Measurements from ENCODE around the gene ANXA2R. TPM values are rescaled to one million over a fixed set of nuclear protein-coding genes. Genes with fewer than 3 reads are reported as not detected.

The ANXA2R gene
- total and polyA plus RNA-seq, 2 donors (not counting 1 experiment from before 2014, with no cell fraction given): 19.3 to 50.4 TPM

DNA sequence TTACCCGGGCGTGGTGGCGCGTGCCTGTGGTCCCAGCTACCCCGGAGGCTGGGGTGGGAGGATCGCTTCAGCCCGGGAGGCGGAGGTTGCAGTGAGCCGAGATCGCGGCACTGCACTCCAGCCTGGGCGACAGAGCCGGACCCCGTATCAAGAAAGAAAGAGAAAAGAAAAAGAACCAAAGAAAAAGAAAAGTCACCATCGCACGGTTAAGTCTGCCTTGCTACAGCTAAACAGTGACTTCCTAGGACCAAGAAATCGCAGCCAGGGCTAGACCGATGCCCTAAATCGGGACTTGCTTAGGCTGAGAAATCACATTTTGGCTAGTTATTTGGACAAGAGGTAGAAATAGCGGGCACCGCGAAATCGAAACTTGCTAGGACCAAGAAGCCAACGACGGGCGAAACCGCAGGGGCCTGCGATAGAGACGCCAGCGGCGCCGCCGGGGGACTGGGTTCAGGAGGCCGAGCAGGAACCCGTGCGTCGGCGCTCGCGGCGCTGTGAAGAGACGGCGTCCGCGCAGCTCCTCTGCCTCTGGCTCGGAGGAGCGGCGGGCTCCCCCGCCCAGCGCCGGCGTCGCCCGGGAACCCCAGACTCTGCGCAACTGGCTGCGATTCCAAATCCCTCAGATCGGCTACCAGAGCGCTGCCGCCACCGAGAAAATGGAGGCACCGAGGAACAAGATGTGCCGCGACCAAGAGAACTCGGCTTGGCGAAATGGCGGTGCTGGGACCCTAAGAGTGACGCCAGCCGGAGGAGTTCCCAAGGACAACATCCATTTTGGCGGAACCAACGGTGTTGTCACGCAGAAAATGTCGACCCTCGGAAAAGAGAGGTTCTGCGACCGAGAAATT, 26.1 kb upstream of the ANXA2R start:
- Histone ChIP-seq H3K4me3 (ENCODE audit: control extremely low read depth in 1 of 5, extremely low read depth in 1 of 5, insufficient read depth in 1 of 5, low read depth in 2 of 5, low read length in 4 of 5) (peak overlapping the region; percentile 87 to 100 (median 90)), H2AFZ (ENCODE audit: insufficient read depth, low read depth, low read length, poor library complexity, severe bottlenecking) (peak overlapping the region; percentile 83), H3K9me3 (ENCODE audit: control extremely low read depth in 1 of 3, control insufficient read depth in 2 of 3, insufficient read depth in 1 of 3, low read length in 2 of 3) (peaks cover 0 to 9% (median 0%) of the 10 kb centered on the region in 3 donors), H3K36me3 (replicated peaks in 1 of 2; ENCODE audit: control extremely low read depth in 1 of 2, control insufficient read depth in 1 of 2, extremely low read depth in 1 of 2, insufficient read depth in 2 of 2, low read length in 1 of 2) (peaks cover 0 to 10% of the 10 kb centered on the region in 2 experiments), H3K27me3 (replicated peaks in 1 of 4; ENCODE audit: control extremely low read depth in 1 of 4, control insufficient read depth in 3 of 4, insufficient read depth in 4 of 4, low read length in 3 of 4) (no peaks in the 10 kb centered on the region), H3K79me2 (ENCODE audit: control insufficient read depth, insufficient read depth, low read length) (peaks cover 40% of the 10 kb centered on the region), H3K9ac (ENCODE audit: low read length) (peak overlapping the region; percentile 95), H3K4me1 (ENCODE audit: control insufficient read depth in 2 of 2, insufficient read depth in 2 of 2, low read length in 2 of 2) (peaks cover 19 to 29% of the 10 kb centered on the region in 2 donors), H4K20me1 (ENCODE audit: control insufficient read depth, insufficient read depth, low read length, poor library complexity, severe bottlenecking) (no peaks in the 10 kb centered on the region), H3K27ac (ENCODE audit: low read length in 2 of 2) (peak overlapping the region; percentile 98 to 99), H3K4me2 (replicated peaks; ENCODE audit: low read depth, low read length, poor library complexity, severe bottlenecking) (peak overlapping the region; percentile 78)
- H3K27ac Mint-ChIP-seq: peak overlapping the region; percentile 100
- H3K9me3 Mint-ChIP-seq (ENCODE audit: insufficient read depth): no peaks in the 10 kb centered on the region
- H3K4me1 Mint-ChIP-seq: peaks cover 37% of the 10 kb centered on the region
- H3K4me3 Mint-ChIP-seq: peak overlapping the region; percentile 99
- WGBS (ENCODE audit: insufficient coverage): under 1% methylated on average over 75 of the region's 75 CpGs
- ATAC-seq (ENCODE audit: low read depth) (peak; percentile 50), DNase-seq (peak; percentile 93)
- POLR2A ChIA-PET: interaction anchor here (0.8 to 8.0 kb wide), 12 partner anchors 25 to 1162 kb away, joined by 3 to 136 read pairs (median 16); partner anchors contain the start of genes ANXA2R, HMGCS1, RIMOC1 and TMEM267
- peak; percentile 17 for TF ChIP-seq CTCF (IDR thresholded peaks at IDR 0.05)
- TF ChIP-seq EZH2 (IDR thresholded peaks at IDR 0.05; ENCODE audit: borderline replicate concordance, insufficient read depth, low read depth, low read length, poor library complexity, severe bottlenecking): no peak
- intact Hi-C loops (cut with micrococcal nuclease): loop anchor here (1.0 to 10.0 kb wide), 12 partner anchors 24 to 1141 kb away; partner anchors contain the start of genes FBXO4, HMGCS1, NNT and PAIP1
- CTCF ChIA-PET: interaction anchor here (1.2 to 4.7 kb wide), 12 partner anchors 24 to 418 kb away, joined by 4 to 68 read pairs (median 12); partner anchors contain the start of genes ANXA2R, TMEM267 and ZNF131
- no peaks in the 10 kb centered on the region for H3K27me3 Mint-ChIP-seq
